Naive thymus-derived CD4-positive, alpha-beta T cell (primary cell): ENCODE results near the gene MANSC4. TPM values are rescaled to one million over a fixed set of nuclear protein-coding genes. Genes with fewer than 3 reads are reported as not detected.

Source experiments
- ATAC-seq: fragments of 150-1000 bp; cut with Tn5 transposase; 2 replicates; pipeline ENCODE4 v1.10.0; 2021; ENCODE audit warnings: mild to moderate bottlenecking, moderate library complexity
- CTCF ChIA-PET: fragments of 350-600 bp; sonication (Branson Sonifier 250); formaldehyde crosslinking; loops from one replicate; lab custom pipeline; 2021; ENCODE audit warnings: antibody characterized with exemption; lab: Charles Lee
- POLR2A ChIA-PET: fragments of 350-600 bp; sonication (Branson Sonifier 250); formaldehyde crosslinking; loops from one replicate; lab custom pipeline; 2021; ENCODE audit warnings: antibody characterized with exemption, inconsistent platforms; lab: Charles Lee
- DNase-seq, 9 donors: peaks; one replicate each; pipeline versions ENCODE4 v3.0.0 to v3.0.0-alpha.2; 2020 to 2022; ENCODE audit warnings: mixed read lengths in 1 of 9
- H3K27ac ChIP-seq: one replicate; pipeline ENCODE4 v1.7.0; 2013; ENCODE audit warnings: mild to moderate bottlenecking, low read depth, low read length, moderate library complexity
- H3K27me3 ChIP-seq, 2 donors: one replicate each; pipeline ENCODE4 v1.7.0; 2013; ENCODE audit warnings: low read length in 2 of 2, mild to moderate bottlenecking in 2 of 2, moderate library complexity in 2 of 2; ENCODE audit not compliant: control insufficient read depth in 2 of 2, insufficient read depth in 2 of 2
- H3K36me3 ChIP-seq, 3 experiments: 1 replicate in 2 of 3; 2 replicates in 1 of 3; pipeline ENCODE4 v1.7.0; 2013; ENCODE audit warnings: low read length in 3 of 3, mild to moderate bottlenecking in 3 of 3, moderate library complexity in 1 of 3; ENCODE audit not compliant: insufficient read depth in 3 of 3, control insufficient read depth in 2 of 3
- H3K4me1 ChIP-seq, 2 donors: one replicate each; pipeline ENCODE4 v1.7.0; 2013; ENCODE audit warnings: low read length in 2 of 2, mild to moderate bottlenecking in 2 of 2, moderate library complexity in 1 of 2; ENCODE audit not compliant: control insufficient read depth in 2 of 2, insufficient read depth in 2 of 2
- H3K4me3 ChIP-seq: 2 replicates; pipeline ENCODE4 v1.7.0; 2013; ENCODE audit warnings: mild to moderate bottlenecking, low read length
- H3K9me3 ChIP-seq, 3 experiments: 1 replicate in 2 of 3; 2 replicates in 1 of 3; pipeline ENCODE4 v1.7.0; 2013; ENCODE audit warnings: low read length in 3 of 3; ENCODE audit not compliant: control insufficient read depth in 2 of 3
- H3K27ac Mint-ChIP-seq, 9 donors: one replicate each; pipeline ENCODE4 v1.8.0; 2020 to 2022; ENCODE audit warnings: mixed read lengths in 9 of 9, mild to moderate bottlenecking in 8 of 9, moderate library complexity in 5 of 9, inconsistent platforms in 2 of 9
- H3K27me3 Mint-ChIP-seq, 5 donors: one replicate each; pipeline ENCODE4 v1.8.0; 2021 to 2022; ENCODE audit warnings: mixed read lengths in 5 of 5, mild to moderate bottlenecking in 1 of 5
- H3K36me3 Mint-ChIP-seq, 5 donors: one replicate each; pipeline ENCODE4 v1.8.0; 2020 to 2022; ENCODE audit warnings: mixed read lengths in 5 of 5, mild to moderate bottlenecking in 3 of 5, inconsistent platforms in 1 of 5
- H3K4me1 Mint-ChIP-seq, 7 donors: one replicate each; pipeline ENCODE4 v1.8.0; 2020 to 2022; ENCODE audit warnings: mixed read lengths in 7 of 7, mild to moderate bottlenecking in 3 of 7, inconsistent platforms in 1 of 7
- H3K4me3 Mint-ChIP-seq, 10 donors: one replicate each; pipeline ENCODE4 v1.8.0; 2020 to 2022; ENCODE audit warnings: mild to moderate bottlenecking in 10 of 10, mixed read lengths in 10 of 10, moderate library complexity in 6 of 10, inconsistent platforms in 2 of 10
- H3K9me3 Mint-ChIP-seq, 11 donors: one replicate each; pipeline ENCODE4 v1.8.0; 2020 to 2022; ENCODE audit warnings: mixed read lengths in 11 of 11, mild to moderate bottlenecking in 4 of 11, inconsistent platforms in 1 of 11, moderate library complexity in 1 of 11
- intact Hi-C, 2 donors: fragments of 100-400 bp; cut with micrococcal nuclease; formaldehyde crosslinking; loops; one replicate each; pipeline ENCODE4 v1.15.1; 2023
- polyA plus RNA-seq, 2 donors: library from polyadenylated mRNA; unstranded; fragments of 300-500 nt; fragmentation: Illumina TruSeq; gene quantifications; one replicate each; pipeline ENCODE4 v1.2.3, GENCODE V29; 2021
- total RNA-seq, 6 experiments: library from RNA in 5 of 6; stranded (reverse) in 5 of 6; gene quantifications; 1 replicate in 5 of 6; 2 replicates in 1 of 6; pipeline ENCODE4 v1.2.3 and lab custom pipeline; 2021 to 2026

MANSC4 gene
- total RNA-seq (under 1 TPM in 1 of 5 experiments, not detected in 4; 0.64 TPM), polyA plus RNA-seq (not detected), total RNA-seq (lab: John Stamatoyannopoulos, UW) (not detected)

GRCh38 chr12:27779920-27780611 is at the start of gene MANSC4, which contains the start of gene KLHL42:
MANSC4 (minus strand) TSS chr12:27780236; CDS start chr12:27771276, 8,960 bp downstream.
KLHL42 (plus strand) TSS chr12:27780233; CDS start chr12:27780331, 98 bp downstream.
- Mint-ChIP-seq H3K4me1 (peaks cover 18 to 43% (median 38%) of the 10 kb centered on the region in 7 donors), H3K27me3 (peaks cover 0 to 18% (median 0%) of the 10 kb centered on the region in 5 donors), H3K9me3 (no peaks in the 10 kb centered on the region), H3K4me3 (peak within 1 kb of the TSS; percentile 84 to 94 (median 91)), H3K27ac (peak within 1 kb of the TSS; percentile 74 to 94 (median 88)), H3K36me3 (peaks cover 0 to 20% (median 5%) of the 10 kb centered on the region in 5 donors)
- Histone ChIP-seq H3K4me1 (peaks cover 5 to 12% of the 10 kb centered on the region in 2 donors), H3K27ac (peak within 1 kb of the TSS; percentile 76), H3K9me3 (no peaks in the 10 kb centered on the region), H3K27me3 (no peaks in the 10 kb centered on the region), H3K36me3 (peaks cover 0 to 4% (median 0%) of the 10 kb centered on the region in 3 experiments), H3K4me3 (peak within 1 kb of the TSS; percentile 81)
- intact Hi-C loops = loop anchor here (1.0 to 10.0 kb wide), 12 partner anchors 20 to 1601 kb away; partner anchors contain the start of genes MRPS35 (in 2 of the 2), PPFIBP1 (in 2 of the 2), CCDC91 (in 1 of the 2) and ERGIC2 (in 1 of the 2)
- ChIA-PET POLR2A (interaction anchor here (0.8 to 3.5 kb wide), 14 partner anchors 8 to 60 kb away, joined by 3 to 17 read pairs (median 4); no protein-coding TSS in a partner anchor), CTCF (interaction anchor here (0.6 to 1.0 kb wide), 4 partner anchors 41 to 347 kb away, joined by 3 to 5 read pairs (median 4); no protein-coding TSS in a partner anchor)
- DNase-seq = peak; percentile 52 to 73 (median 70)
- peak; percentile 90 for ATAC-seq

- H3K36me3 ChIP-seq = no peaks in the 10 kb centered on the region
- peaks cover 0 to 44% (median 4%) of the 10 kb centered on the region in 5 donors for H3K27me3 Mint-ChIP-seq
- POLR2A ChIA-PET = no interaction called here
- no peak overlapping the region for H3K4me3 Mint-ChIP-seq
- CTCF ChIA-PET = no interaction called here
- no peak for ATAC-seq
- peaks cover 0 to 10% (median 5%) of the 10 kb centered on the region in 7 donors for H3K4me1 Mint-ChIP-seq
- H3K4me1 ChIP-seq = no peaks in the 10 kb centered on the region
- H3K27ac ChIP-seq = no peak overlapping the region
- no peaks in the 10 kb centered on the region for H3K36me3 Mint-ChIP-seq
- H3K4me3 ChIP-seq = no peak overlapping the region
- H3K9me3 Mint-ChIP-seq = no peaks in the 10 kb centered on the region
- no peak overlapping the region for H3K27ac Mint-ChIP-seq
- no peak for DNase-seq
- intact Hi-C loops = no loop called here
- H3K27me3 ChIP-seq = no peaks in the 10 kb centered on the region
- no peaks in the 10 kb centered on the region for H3K9me3 ChIP-seq
Measured at GRCh38 chr12:27828196-27828595, 48.2 kb upstream of the MANSC4 start.

DNA sequence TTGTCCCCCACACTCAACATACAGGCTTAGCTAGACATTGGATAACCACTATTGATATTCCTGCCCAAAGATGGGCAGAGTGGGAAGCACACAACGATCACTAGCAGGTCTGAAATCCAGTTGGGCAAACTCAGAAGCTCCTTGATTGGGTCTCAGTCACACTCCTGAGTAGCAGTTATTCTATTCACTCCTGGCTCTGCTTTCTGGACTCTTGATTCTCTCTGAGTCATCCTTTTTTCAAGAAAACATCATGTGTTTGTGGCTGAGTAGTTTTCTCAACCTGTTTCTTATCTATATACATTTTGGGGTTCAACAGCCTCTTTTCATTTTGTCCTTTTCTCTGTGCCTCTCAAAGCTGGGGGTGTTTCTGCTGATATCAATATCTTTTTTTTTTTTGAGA is 46.0 kb upstream of the MANSC4 start:
- H3K36me3 ChIP-seq = no peaks in the 10 kb centered on the region
- no peaks in the 10 kb centered on the region for H3K9me3 Mint-ChIP-seq
- H3K27ac ChIP-seq = no peak overlapping the region
- no peak for ATAC-seq
- H3K27me3 ChIP-seq = no peaks in the 10 kb centered on the region
- DNase-seq = no peak
- ChIA-PET POLR2A (no interaction called here), CTCF (no interaction called here)
- H3K27ac Mint-ChIP-seq = peak overlapping the region in 1 of 9 donors; percentile 64
- peaks cover 0 to 44% (median 4%) of the 10 kb centered on the region in 5 donors for H3K27me3 Mint-ChIP-seq
- intact Hi-C loops = no loop called here
- peaks cover 0 to 29% (median 12%) of the 10 kb centered on the region in 7 donors for H3K4me1 Mint-ChIP-seq
- H3K4me1 ChIP-seq = peaks cover 0 to 8% of the 10 kb centered on the region in 2 donors
- no peak overlapping the region for H3K4me3 Mint-ChIP-seq
- H3K36me3 Mint-ChIP-seq = no peaks in the 10 kb centered on the region
- no peaks in the 10 kb centered on the region for H3K9me3 ChIP-seq
- H3K4me3 ChIP-seq = no peak overlapping the region

DNA sequence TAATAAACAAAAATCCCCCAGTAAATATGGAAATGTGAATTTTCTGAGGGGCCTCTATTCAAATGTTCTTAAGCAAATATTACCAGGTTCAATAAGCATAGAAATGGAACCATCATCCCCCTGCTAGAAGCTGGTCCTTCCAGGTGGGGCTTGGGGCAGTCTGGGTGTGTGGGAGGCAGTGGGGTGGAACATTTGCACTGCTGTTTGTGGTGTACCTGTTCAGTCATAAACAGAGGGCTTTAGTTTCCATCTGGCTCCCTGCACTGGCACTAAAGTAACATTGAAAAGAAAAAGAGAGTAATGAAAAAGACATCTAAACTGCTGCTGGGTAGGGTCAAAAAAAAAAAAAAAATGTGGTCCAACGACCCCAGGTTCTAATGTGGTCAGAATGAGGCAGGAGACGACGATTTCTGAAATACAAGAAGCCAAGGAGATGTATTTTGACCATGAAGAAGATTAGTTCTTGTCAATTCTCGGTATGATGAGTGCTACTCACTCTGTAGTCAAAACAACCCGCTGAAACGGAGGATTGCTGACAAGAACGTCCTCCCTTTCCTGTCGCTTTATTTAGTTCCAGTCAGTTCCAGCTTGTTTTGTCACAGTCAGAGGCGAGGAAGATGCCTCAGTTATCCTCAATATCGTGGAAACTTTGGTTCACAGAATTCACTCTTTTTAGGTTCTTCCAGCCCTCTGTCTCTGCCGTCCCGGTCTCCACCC is 44.2 kb upstream of the MANSC4 start:
- Mint-ChIP-seq H3K4me3 (peak overlapping the region in 2 of 10 donors; percentile 2 to 44), H3K27ac (peak overlapping the region in 3 of 9 donors; percentile 48 to 75 (median 67)), H3K9me3 (no peaks in the 10 kb centered on the region), H3K4me1 (peaks cover 0 to 30% (median 13%) of the 10 kb centered on the region in 7 donors), H3K36me3 (no peaks in the 10 kb centered on the region), H3K27me3 (peaks cover 0 to 44% (median 4%) of the 10 kb centered on the region in 5 donors)
- H3K27ac ChIP-seq = no peak overlapping the region
- H3K27me3 ChIP-seq = no peaks in the 10 kb centered on the region
- DNase-seq = no peak
- H3K4me3 ChIP-seq = no peak overlapping the region
- intact Hi-C loops = loop anchor here in 1 of 2 donors (5.0 kb wide), 2 partner anchors 113 to 368 kb away; partner anchors contain the start of gene CCDC91
- peaks cover 0 to 8% of the 10 kb centered on the region in 2 donors for H3K4me1 ChIP-seq
- POLR2A ChIA-PET = interaction anchor here (0.9 to 1.0 kb wide), 2 partner anchors 43 to 45 kb away, joined by 3 to 4 read pairs; partner anchors contain the start of genes KLHL42 and MANSC4
- CTCF ChIA-PET = no interaction called here
- no peaks in the 10 kb centered on the region for H3K36me3 ChIP-seq
- no peaks in the 10 kb centered on the region for H3K9me3 ChIP-seq
- no peak for ATAC-seq

- no peak overlapping the region for H3K27ac ChIP-seq
- Mint-ChIP-seq H3K36me3 (no peaks in the 10 kb centered on the region), H3K4me1 (peaks cover 0 to 34% (median 13%) of the 10 kb centered on the region in 7 donors), H3K27me3 (peaks cover 0 to 48% (median 4%) of the 10 kb centered on the region in 5 donors), H3K27ac (peak overlapping the region in 2 of 9 donors; percentile 38 to 88), H3K9me3 (no peaks in the 10 kb centered on the region), H3K4me3 (peak overlapping the region in 1 of 10 donors; percentile 7)
- H3K4me1 ChIP-seq = peaks cover 0 to 8% of the 10 kb centered on the region in 2 donors
- H3K9me3 ChIP-seq = no peaks in the 10 kb centered on the region
- no peak for ATAC-seq
- ChIA-PET CTCF (interaction anchor here (0.6 to 3.8 kb wide), 3 partner anchors 42 to 107 kb away, joined by 3 to 53 read pairs (median 4); no protein-coding TSS in a partner anchor), POLR2A (interaction anchor here (1.0 to 3.1 kb wide), 2 partner anchors 43 kb away, joined by 4 to 13 read pairs; partner anchors contain the start of genes KLHL42 and MANSC4)
- no peak overlapping the region for H3K4me3 ChIP-seq
- H3K27me3 ChIP-seq = no peaks in the 10 kb centered on the region
- no peaks in the 10 kb centered on the region for H3K36me3 ChIP-seq
- DNase-seq = no peak
- intact Hi-C loops = loop anchor here in 1 of 2 donors (5.0 kb wide), 2 partner anchors 114 to 369 kb away; partner anchors contain the start of gene CCDC91
Measured at GRCh38 chr12:27823038-27823437, 43.0 kb upstream of the MANSC4 start.
